NCI-H446 treated with DMSO at 0.1 percent for 48 hours (cell line): ENCODE measurements around the gene LRRC49.
"Not testable (repeated sequence)": the region's sequence is repeated elsewhere in the genome, so short reads cannot be mapped to it uniquely, and the experiment has no call there.

Experiments used
- DNase-seq: peaks from one replicate; lab custom pipeline; 2025; lab: John Stamatoyannopoulos, UW

The LRRC49 gene

DNA sequence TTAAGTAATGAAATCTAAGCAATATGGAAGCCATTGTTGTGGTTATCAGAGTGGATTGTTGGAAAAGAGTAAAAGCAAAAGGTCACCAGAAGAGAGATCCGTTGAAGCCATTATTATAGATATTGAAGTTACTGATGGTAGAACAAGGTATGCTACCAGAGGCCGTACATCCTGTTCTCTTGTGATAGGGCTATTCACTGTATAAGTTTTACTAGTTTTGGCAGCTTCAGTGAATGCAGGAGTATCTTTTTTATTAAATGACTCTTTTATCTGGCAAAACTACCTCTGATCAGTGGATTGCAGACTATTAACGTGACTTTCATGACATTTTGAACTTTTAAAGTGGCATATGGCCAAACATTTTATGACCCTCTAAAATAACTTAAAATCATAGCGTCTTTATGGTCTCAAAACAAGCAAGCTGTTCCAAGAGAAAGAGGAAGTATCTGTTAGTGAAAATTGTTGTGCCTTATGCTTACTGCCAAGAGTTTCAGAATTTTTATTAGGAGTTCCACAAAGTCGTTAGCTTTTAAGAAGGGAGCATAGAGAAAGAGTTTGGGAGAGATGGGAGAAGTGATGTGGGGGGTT, 102.9 kb downstream of the LRRC49 start:
- DNase-seq = no peak

DNA sequence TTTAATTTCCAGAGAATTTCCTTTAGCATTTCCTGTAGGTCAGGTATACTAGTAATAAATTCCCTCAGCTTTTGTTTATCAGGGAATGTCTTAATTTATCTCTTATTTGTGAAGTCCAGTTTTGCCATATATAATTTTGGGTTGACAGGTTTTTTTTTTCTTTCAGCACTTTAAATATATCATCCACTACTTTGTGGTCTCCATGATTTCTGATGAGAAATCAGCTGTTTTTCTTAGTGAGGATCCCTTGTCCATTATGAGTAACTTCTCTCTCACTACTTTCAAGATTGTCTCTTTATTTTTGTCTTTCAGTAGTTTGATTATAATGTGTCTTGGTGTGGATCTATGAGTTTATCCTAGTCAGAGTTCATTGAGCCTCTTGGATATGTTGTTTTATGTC, 105.7 kb downstream of the LRRC49 start:
- DNase-seq = no peak

DNA sequence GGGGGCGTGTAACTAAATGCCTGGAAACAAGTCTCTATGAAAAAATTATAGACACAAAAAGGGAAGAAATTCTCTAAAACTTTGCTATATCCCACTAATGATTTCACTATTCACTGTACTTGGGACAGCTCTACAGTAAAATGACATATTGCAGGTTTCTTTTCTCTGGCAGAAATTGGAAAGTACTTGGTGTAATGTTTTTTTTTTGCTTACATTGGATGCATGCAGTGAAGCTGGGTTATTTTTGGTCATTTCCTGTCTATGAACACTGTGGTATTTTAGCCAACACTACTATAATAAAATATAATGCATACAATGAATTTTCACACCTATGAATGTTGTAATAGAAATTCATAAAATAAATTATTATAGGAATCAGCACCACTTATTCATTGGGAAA, 109.7 kb downstream of the LRRC49 start:
- no peak for DNase-seq

DNA sequence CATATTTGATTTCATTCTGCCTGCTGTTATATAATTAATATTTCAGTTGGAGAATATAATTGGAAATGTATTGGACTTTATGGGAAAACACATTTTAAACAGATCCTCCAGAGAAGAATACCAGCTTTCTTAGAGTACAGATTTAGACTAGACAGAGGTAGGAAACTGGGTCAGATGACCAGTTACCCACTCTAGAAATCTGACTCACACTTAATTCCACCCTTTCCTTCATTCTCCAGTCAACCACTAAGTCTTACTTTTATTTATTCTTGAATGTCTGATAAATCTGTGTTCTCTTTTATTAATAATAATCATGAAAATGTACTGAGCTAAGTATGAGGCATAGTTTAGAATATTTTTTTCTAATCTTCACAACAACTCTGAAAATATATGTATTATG, 110.7 kb downstream of the LRRC49 start:
- DNase-seq = no peak

DNA sequence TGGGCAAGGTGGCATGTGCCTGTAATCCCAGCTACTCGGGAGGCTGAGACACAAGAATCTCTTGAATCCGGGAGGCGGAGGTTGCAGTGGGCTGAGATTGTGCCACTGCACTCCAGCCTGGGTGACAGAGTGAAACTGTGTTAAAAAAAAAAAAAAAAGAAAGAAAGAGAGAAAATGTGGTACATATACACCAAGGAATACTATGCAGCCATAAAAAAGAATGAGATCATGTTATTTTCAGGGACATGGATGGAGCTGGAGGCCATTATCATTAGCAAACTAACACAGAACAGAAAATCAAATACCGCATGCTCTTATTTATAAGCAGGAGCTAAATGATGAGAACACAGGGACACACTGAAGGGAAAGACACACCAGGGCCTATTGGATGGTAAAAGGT, 111.9 kb downstream of the LRRC49 start:
- not testable (repeated sequence) for DNase-seq

DNA sequence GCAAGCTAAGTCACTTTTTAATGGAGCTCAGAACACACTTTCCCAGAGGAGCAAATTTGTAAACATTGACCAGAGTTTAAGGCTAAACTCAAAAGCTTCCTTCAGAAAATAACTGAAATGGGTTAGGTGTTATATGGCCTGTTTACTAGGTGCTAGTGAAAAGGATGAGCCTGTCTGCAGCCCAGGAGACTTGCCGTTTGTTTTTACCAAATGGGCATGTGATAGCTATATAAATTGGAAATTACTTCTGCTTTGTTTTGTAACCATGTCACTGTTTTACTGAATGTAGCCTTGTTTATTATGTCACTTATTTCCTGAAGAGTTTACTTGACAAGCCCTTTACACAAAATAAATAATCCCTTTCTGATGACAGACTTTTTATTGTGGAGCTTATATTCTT, 113.3 kb downstream of the LRRC49 start:
- no peak for DNase-seq

DNA sequence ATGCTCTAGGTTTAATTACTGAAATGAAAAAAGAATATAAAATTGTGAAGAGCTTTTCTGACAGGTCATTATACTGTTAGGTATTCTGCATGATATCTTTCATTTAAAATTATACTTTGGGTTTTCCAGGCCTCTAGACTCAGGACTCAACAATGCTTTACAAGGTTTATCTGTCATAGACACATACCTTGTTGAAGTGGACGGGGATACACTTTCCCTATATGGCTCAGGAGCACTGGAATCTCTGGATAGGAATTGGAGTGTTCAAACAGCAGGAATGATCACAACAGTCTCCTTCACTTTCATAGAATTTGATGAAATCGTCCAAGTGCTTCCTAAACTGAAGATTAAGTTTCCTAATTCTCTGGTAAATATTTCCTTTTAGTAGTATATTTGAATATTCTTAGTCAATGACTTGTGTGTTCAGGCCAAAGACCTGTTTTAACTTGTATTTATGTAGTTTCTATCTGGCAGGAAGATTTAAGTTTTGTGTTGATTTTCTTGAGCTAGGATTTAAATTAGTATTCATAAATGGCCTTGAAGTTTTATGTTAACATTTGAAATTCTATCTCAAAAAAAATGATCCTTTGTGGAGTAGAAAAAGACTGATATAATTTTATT, 115.7 kb downstream of the LRRC49 start:
- DNase-seq = no peak

DNA sequence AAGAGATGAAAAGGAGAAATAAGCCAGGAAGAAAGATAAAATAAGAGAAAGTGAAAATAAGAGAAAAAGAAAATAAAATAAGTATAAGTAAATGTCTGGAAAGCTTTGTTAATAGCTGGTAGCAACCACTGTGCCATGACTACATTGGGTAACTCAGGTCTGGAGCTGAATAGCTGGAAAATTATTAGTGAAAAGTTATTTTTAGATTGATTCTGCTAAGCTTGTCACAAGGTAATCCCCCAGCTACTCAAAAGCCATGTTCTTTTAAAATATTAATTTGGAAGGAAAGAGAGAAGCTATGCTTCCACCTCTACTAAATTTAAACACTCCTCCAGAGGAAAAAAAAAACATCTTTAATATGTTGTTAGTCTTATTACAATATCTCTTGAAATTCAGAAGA, 117.8 kb downstream of the LRRC49 start:
- DNase-seq = no peak

DNA sequence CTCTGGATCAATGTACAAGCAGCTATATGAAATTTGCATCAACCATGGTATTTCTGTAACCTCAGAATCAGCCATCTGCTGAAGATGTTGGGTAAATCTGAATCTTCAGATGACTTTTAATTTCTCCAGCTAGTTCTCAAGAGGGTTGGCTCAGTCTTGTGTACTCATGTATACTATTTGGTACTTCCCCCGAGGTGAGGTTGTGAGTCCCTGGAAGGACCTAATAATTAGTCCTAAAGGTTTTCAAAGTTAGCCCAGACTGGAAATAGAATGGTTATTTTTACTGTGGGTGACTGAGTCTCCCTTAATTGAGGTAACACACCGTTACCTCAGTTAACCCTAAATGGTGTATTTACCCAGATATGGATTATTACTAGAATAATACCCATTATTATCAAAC, 118.4 kb downstream of the LRRC49 start:
- DNase-seq = no peak

DNA sequence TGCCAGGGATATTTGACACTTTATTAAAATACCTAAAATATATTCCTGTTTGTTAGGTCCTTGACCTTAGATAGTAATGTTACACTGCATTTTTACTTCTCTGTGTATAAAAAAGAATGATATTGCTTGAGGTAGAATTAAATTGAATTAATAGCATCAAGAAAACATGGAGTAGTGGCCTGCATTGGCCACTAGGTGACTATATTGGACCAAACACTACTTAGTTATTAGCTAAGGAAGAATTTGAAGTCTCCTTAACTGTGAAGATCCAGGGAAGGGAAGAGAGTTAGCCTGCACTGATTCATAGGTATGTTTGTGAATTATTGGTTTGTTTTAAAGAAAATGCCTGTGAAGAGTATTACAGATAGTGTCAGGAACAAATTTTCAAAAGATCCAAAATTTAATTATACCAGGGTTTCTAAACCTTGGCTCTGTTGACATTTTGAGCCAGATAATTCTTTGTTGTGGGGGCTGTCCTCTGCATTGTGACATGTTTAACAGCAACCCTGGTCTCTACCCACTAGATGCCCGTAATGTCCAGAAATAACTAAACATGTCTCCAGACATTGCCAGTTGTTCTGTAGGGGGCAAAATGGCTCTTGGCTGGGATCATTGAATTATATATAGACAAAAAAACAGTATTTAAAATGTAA, 119.0 kb downstream of the LRRC49 start:
- no peak for DNase-seq

DNA sequence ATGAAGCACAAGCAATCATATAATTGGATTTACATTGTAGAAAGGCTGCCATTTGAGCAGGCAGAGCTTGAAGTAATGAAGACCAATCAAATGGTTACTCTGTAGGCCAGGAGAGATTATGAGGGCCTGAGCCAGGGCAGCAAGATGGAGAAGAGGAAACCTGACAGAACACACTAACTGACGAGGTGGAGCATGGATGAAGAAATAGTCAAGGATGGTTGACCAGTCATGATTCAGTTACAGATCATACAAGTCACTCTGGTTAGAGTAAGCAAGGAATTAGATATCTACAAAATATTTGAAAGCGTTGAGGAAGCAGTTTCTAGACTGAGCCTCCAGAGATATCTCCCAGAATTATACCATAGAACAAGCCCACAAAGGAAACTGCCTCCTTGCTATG, 120.8 kb downstream of the LRRC49 start:
- DNase-seq = no peak

DNA sequence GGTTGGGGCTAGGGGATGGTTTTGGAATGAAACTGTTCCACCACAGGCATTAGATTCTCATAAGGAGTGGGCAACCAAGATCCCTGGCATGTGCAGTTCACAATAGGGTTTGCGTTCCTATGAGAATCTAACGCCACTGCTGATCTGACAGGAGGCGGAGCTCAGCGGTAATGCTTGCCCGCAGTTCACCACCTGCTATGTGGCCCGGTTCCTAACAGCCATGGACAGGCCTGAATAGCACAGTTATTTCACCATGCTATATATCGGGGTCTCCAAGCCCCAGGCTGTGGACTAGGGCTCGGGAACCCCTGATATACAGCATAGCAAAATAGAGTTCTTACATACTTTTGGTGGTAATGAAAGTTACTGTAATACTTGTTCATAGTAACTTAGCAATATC, 122.7 kb downstream of the LRRC49 start:
- DNase-seq = no peak

DNA sequence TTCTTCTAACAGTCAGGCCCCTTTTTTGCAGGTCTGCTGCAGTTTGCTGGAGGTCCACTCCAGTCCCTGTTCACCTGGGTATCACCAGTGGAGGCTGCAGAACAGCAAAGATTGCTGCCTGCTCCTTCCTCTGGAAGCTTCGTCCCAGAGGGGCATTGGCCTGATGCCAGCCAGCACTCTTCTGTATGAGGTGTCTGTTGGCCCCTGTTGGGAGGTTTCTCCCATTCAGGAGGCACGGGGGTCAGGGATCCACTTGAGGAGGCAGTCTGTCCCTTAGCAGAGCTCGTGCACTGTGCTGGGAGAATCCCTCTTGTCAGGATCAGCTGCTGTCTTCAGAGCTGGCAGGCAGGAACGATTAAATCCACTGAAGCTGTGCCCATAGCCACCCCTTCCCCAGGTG, 138.6 kb downstream of the LRRC49 start:
- DNase-seq = not testable (repeated sequence)

DNA sequence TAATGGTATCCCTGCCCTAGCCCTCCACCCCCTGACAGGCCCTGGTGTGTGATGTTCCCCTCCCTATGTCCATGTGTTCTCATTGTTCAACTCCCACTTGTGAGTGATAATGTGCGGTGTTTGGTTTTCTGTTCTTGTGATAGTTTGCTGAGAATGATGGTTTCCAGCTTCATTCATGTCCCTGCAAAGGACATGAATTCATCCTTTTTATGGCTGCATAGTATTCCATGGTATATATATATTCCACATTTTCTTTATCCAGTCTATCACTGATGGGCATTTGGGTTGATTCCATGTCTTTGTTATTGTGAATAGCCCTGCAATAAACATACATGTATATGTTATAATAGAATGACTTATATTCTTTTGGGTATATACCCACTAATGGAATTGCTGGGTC, 142.9 kb downstream of the LRRC49 start:
- DNase-seq = not testable (repeated sequence)

DNA sequence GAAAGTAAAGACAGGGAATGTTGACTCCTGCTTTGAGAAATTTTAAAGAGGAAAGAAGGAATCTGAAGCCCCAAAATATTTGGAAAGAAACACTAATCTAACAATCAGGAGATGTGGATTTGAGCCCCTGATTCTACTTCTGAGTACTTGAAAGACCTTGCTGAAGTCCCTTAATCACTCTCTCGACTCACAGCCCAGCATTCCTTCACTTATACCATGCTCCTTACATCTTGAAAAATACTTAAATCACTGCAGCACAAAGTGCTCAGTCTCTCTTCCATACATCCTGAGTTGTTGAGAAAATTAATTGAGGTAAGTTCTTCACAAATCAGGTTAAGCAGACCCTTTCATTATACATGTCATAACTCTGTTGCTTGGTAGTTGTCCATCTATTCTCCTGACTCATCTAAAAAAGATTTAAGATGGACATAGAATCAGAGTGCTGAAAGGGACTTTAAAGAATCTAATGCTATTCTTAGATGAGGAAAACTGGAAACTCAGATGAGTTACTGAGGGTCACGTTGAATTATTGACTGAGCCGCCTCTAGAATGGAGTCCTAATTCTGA, 149.8 kb downstream of the LRRC49 start:
- DNase-seq = no peak

DNA sequence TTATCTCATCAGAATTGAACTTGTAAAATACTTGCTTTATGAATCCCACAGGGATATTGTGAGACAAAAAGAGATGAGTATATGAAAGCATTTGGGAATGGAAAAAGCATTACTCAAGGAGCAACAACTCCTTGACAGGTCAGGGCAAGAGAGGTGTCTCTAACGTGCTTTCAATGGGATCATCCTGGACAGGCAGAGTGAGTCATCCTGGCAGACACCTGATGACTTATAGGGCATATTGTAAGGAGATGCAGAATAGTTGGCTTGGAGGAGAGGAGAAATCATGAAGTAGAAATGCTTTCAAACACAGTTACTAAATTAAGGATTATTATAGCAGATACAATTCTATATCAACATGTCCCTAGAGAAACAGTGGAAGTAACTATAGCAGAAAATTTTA, 150.7 kb downstream of the LRRC49 start:
- DNase-seq = no peak

DNA sequence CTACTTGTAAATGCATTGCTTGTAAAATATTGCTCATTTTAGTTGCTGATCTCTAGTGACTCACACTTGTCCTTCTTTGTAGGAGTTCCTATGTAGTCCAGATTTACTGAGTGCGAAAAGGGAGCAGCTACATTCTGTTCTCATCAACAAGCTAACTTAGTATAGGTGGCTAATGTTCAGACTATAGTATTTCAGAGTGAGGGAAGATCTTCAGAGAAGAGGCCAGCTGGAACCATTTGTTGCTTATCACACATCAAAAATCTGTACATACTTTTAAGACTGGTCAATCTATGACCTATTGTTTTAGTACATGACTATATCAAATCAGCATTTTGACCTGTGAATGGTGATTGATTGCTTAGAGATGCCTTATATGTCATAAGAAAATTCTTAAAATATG, 151.4 kb downstream of the LRRC49 start:
- DNase-seq = no peak

DNA sequence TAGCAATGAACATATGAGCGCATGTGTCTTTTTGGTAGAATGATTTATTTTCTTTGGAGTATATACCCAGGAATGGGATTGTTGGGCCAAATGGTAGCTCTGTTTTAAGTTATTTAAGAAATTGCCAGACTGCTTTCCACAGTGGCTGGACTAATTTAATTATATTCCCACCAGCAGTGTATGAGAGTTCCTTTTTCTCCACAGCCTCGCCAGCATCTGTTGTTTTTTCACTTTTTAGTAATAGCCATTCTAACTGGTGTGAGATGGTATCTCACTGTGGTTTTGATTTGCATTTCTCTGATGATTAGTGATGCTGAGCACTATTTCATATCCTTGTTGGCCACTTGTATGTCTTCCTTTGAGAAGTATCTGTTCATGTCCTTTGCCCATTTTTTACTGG, 153.5 kb downstream of the LRRC49 start:
- not testable (repeated sequence) for DNase-seq

DNA sequence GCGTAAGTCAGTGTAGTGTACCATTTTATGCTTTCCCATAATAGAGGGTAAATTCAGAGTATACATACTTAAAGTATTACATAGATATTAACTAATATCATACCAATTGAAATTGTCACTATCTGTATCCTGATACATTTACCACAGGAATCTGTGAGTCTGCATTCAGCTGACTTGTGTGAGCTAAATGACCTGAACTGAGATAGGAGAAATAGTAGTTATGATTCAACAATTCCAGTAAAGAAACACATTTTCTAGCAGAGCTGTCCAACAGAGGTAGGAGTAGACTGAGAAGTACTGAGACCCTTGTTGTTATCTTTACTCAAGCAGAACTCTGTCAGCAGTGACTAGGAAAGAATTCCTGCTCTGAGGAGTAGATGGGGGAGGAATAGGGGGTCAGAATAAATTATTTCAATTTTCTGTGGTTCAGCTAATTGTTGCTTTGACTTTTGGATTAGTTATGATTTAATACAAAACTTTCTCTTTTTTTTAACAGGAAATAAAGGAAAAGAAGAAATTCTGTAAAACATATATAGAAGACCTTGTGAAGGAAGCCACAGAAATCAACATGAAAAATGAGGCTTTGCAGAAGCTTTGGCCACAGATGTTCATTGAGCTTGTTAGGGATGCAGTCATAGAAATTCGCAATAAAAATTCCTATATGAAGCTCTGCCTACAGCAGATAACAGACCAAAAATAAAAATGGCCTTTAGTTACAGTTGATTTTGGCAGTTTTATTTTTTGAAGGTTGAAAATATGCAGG, 156.5 kb downstream of the LRRC49 start:
- DNase-seq = no peak

DNA sequence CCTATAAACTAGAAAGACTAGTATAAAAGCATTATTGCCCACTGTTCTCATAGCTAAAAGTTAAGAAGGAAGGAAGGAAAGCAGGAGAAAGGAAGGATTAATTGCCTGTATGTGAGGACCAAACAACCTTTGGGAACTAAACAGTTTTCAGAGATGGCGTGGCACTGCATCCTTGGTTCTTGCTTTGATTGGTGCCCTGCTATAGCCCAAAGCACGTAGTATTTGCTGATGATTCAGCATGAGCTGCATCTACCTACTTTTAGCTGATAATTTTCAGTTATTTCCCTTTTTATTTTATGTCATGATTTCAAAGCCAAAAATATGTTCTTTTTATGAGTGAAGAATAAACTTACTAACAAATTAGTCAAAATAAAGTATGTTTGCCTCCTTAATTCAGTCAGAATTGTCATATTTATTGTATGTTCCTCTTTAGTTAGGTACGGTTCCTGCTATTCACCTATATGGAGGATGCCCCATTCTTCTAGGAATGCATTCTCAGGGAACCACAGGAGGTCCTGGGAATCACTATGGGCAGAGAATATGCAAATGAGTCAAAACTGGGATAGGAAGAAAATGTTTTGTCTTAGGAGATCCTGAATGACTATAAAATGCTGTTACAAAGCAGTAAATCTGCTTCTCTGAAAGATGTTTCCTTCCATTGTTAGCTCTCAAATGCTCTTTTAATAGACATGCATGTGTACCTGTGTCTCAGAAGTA, 157.2 kb downstream of the LRRC49 start:
- no peak for DNase-seq

DNA sequence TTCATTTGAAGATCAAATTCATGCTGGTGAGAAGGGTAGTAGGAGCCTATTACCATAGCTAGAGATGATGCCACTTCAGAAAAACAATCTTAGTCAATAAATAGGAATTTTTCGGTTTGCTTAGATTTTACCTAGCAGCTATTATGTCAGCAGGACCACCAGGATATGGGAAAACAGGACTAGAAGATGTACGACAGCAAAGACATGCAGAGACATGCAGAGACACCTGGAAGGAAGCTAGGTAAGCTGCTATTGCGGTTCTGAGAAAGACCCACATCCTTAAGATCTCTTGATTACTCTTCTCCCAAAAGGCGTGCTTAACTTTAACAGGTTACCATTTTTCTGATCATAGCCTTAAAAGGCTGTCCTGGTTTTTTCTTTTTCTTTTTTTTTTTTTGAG, 157.8 kb downstream of the LRRC49 start:
- no peak for DNase-seq

DNA sequence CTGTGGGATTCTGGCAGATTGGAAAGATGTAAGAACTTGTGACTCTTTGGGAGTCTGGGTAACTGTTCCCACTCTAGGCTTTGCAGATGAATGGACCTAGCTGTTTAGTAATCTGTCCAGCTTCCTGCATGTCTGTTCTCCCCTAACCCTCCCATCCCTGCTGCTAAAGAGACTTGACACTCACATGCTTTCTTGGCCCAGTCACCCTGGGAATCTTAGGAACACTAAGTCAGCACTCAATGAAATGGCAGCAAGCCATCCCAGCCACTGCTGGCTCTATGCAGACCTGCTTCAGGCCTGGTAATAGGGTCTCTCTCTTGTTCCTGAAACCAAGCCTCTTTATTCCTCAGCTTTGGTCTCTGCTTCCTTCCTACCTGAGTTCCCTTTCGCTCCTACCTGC, 158.9 kb downstream of the LRRC49 start:
- DNase-seq = no peak
